Measurements from ENCODE around the gene CATSPERD.

Gene CATSPERD

GRCh38 chr19:5814852-5815246, 94.4 kb downstream of the CATSPERD start:
- H3K27me3 ChIP-seq (ENCODE audit: control insufficient read depth, insufficient read depth, low read length), result no peaks in the 10 kb centered on the region
- no peak overlapping the region for H3K27ac ChIP-seq (ENCODE audit: low read depth, low read length)
- no peak overlapping the region for H3K4me3 ChIP-seq (ENCODE audit: low read depth, low read length)
- H3K9ac ChIP-seq (ENCODE audit: low read depth, low read length), result no peak overlapping the region
- H3K9me3 ChIP-seq (ENCODE audit: control insufficient read depth, insufficient read depth, low read length), result no peaks in the 10 kb centered on the region
- no peaks in the 10 kb centered on the region for H3K36me3 ChIP-seq (ENCODE audit: control insufficient read depth, insufficient read depth, low read length)
- no peaks in the 10 kb centered on the region for H3K4me1 ChIP-seq (ENCODE audit: control insufficient read depth, insufficient read depth, low read length)

GRCh38 chr19:5817218-5817617, 96.8 kb downstream of the CATSPERD start:
- Histone ChIP-seq H3K9ac (ENCODE audit: low read depth, low read length) (no peak overlapping the region), H3K4me3 (ENCODE audit: low read depth, low read length) (no peak overlapping the region), H3K9me3 (ENCODE audit: control insufficient read depth, insufficient read depth, low read length) (no peaks in the 10 kb centered on the region), H3K27ac (ENCODE audit: low read depth, low read length) (no peak overlapping the region), H3K27me3 (ENCODE audit: control insufficient read depth, insufficient read depth, low read length) (no peaks in the 10 kb centered on the region), H3K36me3 (ENCODE audit: control insufficient read depth, insufficient read depth, low read length) (no peaks in the 10 kb centered on the region), H3K4me1 (ENCODE audit: control insufficient read depth, insufficient read depth, low read length) (no peaks in the 10 kb centered on the region)

GRCh38 chr19:5818594-5818993, 98.2 kb downstream of the CATSPERD start:
- Histone ChIP-seq H3K36me3 (ENCODE audit: control insufficient read depth, insufficient read depth, low read length) (no peaks in the 10 kb centered on the region), H3K9me3 (ENCODE audit: control insufficient read depth, insufficient read depth, low read length) (no peaks in the 10 kb centered on the region), H3K9ac (ENCODE audit: low read depth, low read length) (no peak overlapping the region), H3K4me3 (ENCODE audit: low read depth, low read length) (no peak overlapping the region), H3K4me1 (ENCODE audit: control insufficient read depth, insufficient read depth, low read length) (no peaks in the 10 kb centered on the region), H3K27me3 (ENCODE audit: control insufficient read depth, insufficient read depth, low read length) (no peaks in the 10 kb centered on the region), H3K27ac (ENCODE audit: low read depth, low read length) (no peak overlapping the region)

GRCh38 chr19:5820785-5821184, 100.3 kb downstream of the CATSPERD start:
- Histone ChIP-seq H3K9me3 (ENCODE audit: control insufficient read depth, insufficient read depth, low read length) (no peaks in the 10 kb centered on the region), H3K4me1 (ENCODE audit: control insufficient read depth, insufficient read depth, low read length) (no peaks in the 10 kb centered on the region), H3K36me3 (ENCODE audit: control insufficient read depth, insufficient read depth, low read length) (no peaks in the 10 kb centered on the region), H3K27me3 (ENCODE audit: control insufficient read depth, insufficient read depth, low read length) (no peaks in the 10 kb centered on the region), H3K27ac (ENCODE audit: low read depth, low read length) (no peak overlapping the region), H3K9ac (ENCODE audit: low read depth, low read length) (no peak overlapping the region), H3K4me3 (ENCODE audit: low read depth, low read length) (no peak overlapping the region)

- Histone ChIP-seq H3K27me3 (ENCODE audit: control insufficient read depth, insufficient read depth, low read length) (no peaks in the 10 kb centered on the region), H3K4me3 (ENCODE audit: low read depth, low read length) (no peak overlapping the region), H3K36me3 (ENCODE audit: control insufficient read depth, insufficient read depth, low read length) (no peaks in the 10 kb centered on the region), H3K9ac (ENCODE audit: low read depth, low read length) (no peak overlapping the region), H3K27ac (ENCODE audit: low read depth, low read length) (no peak overlapping the region), H3K4me1 (ENCODE audit: control insufficient read depth, insufficient read depth, low read length) (peaks cover under 1% of the 10 kb centered on the region; the same call in 1 of the 2 replicates), H3K9me3 (ENCODE audit: control insufficient read depth, insufficient read depth, low read length) (no peaks in the 10 kb centered on the region)
Observed at GRCh38 chr19:5821521-5822180, 101.2 kb downstream of the CATSPERD start.

GRCh38 chr19:5822181-5822844, 101.9 kb downstream of the CATSPERD start:
- H3K4me3 ChIP-seq (ENCODE audit: low read depth, low read length), result no peak overlapping the region
- H3K27ac ChIP-seq (ENCODE audit: low read depth, low read length), result no peak overlapping the region
- peaks cover 3% of the 10 kb centered on the region; the same call in 1 of the 2 replicates for H3K4me1 ChIP-seq (ENCODE audit: control insufficient read depth, insufficient read depth, low read length)
- no peaks in the 10 kb centered on the region for H3K9me3 ChIP-seq (ENCODE audit: control insufficient read depth, insufficient read depth, low read length)
- H3K9ac ChIP-seq (ENCODE audit: low read depth, low read length), result no peak overlapping the region
- no peaks in the 10 kb centered on the region for H3K27me3 ChIP-seq (ENCODE audit: control insufficient read depth, insufficient read depth, low read length)
- H3K36me3 ChIP-seq (ENCODE audit: control insufficient read depth, insufficient read depth, low read length), result no peaks in the 10 kb centered on the region

- no peak overlapping the region for H3K4me3 ChIP-seq (ENCODE audit: low read depth, low read length)
- H3K27me3 ChIP-seq (ENCODE audit: control insufficient read depth, insufficient read depth, low read length), result no peaks in the 10 kb centered on the region
- no peaks in the 10 kb centered on the region for H3K9me3 ChIP-seq (ENCODE audit: control insufficient read depth, insufficient read depth, low read length)
- H3K36me3 ChIP-seq (ENCODE audit: control insufficient read depth, insufficient read depth, low read length), result no peaks in the 10 kb centered on the region
- H3K27ac ChIP-seq (ENCODE audit: low read depth, low read length), result no peak overlapping the region
- peaks cover 3% of the 10 kb centered on the region; the same call in 1 of the 2 replicates for H3K4me1 ChIP-seq (ENCODE audit: control insufficient read depth, insufficient read depth, low read length)
- no peak overlapping the region for H3K9ac ChIP-seq (ENCODE audit: low read depth, low read length)
Observed at GRCh38 chr19:5823579-5824281, 103.3 kb downstream of the CATSPERD start.

- Histone ChIP-seq H3K9me3 (ENCODE audit: control insufficient read depth, insufficient read depth, low read length) (no peaks in the 10 kb centered on the region), H3K36me3 (ENCODE audit: control insufficient read depth, insufficient read depth, low read length) (no peaks in the 10 kb centered on the region), H3K27me3 (ENCODE audit: control insufficient read depth, insufficient read depth, low read length) (no peaks in the 10 kb centered on the region), H3K4me3 (ENCODE audit: low read depth, low read length) (no peak overlapping the region), H3K9ac (ENCODE audit: low read depth, low read length) (no peak overlapping the region), H3K4me1 (ENCODE audit: control insufficient read depth, insufficient read depth, low read length) (peaks cover 3% of the 10 kb centered on the region; the same call in 1 of the 2 replicates), H3K27ac (ENCODE audit: low read depth, low read length) (no peak overlapping the region)
Observed at GRCh38 chr19:5824751-5825150, 104.3 kb downstream of the CATSPERD start.

GRCh38 chr19:5825178-5825577, 104.7 kb downstream of the CATSPERD start:
- Histone ChIP-seq H3K27me3 (ENCODE audit: control insufficient read depth, insufficient read depth, low read length) (no peaks in the 10 kb centered on the region), H3K9me3 (ENCODE audit: control insufficient read depth, insufficient read depth, low read length) (no peaks in the 10 kb centered on the region), H3K36me3 (ENCODE audit: control insufficient read depth, insufficient read depth, low read length) (no peaks in the 10 kb centered on the region), H3K4me1 (ENCODE audit: control insufficient read depth, insufficient read depth, low read length) (peaks cover 3% of the 10 kb centered on the region; the same call in 1 of the 2 replicates), H3K4me3 (ENCODE audit: low read depth, low read length) (no peak overlapping the region), H3K9ac (ENCODE audit: low read depth, low read length) (no peak overlapping the region), H3K27ac (ENCODE audit: low read depth, low read length) (no peak overlapping the region)

GRCh38 chr19:5826531-5827341, 106.3 kb downstream of the CATSPERD start:
- H3K9me3 ChIP-seq (ENCODE audit: control insufficient read depth, insufficient read depth, low read length), result no peaks in the 10 kb centered on the region
- H3K4me1 ChIP-seq (ENCODE audit: control insufficient read depth, insufficient read depth, low read length), result peaks cover 3% of the 10 kb centered on the region; the same call in 1 of the 2 replicates
- H3K27me3 ChIP-seq (ENCODE audit: control insufficient read depth, insufficient read depth, low read length), result no peaks in the 10 kb centered on the region
- H3K27ac ChIP-seq (ENCODE audit: low read depth, low read length), result no peak overlapping the region
- H3K36me3 ChIP-seq (ENCODE audit: control insufficient read depth, insufficient read depth, low read length), result no peaks in the 10 kb centered on the region
- no peak overlapping the region; the same call in 1 of the 2 replicates for H3K4me3 ChIP-seq (ENCODE audit: low read depth, low read length)
- no peak overlapping the region for H3K9ac ChIP-seq (ENCODE audit: low read depth, low read length)

Data from HUES48 (cell line).